DND-41 (cell line): ENCODE data around the gene PPARA.

Experiments
- ATAC-seq: fragments of 200-7000 bp; cut with Tn5 transposase; 3 replicates; pipeline ENCODE4 v1.9.1; 2021; ENCODE audit warnings: low read depth; ENCODE audit not compliant: insufficient read depth
- DNase-seq: peaks from one replicate; pipeline ENCODE4 v3.0.0-alpha.2; 2020
- H2AFZ ChIP-seq: 2 replicates; pipeline ENCODE4 v1.6.0; 2012; ENCODE audit warnings: low read depth, low read length
- H3K27ac ChIP-seq: 2 replicates; pipeline ENCODE4 v1.5.1; 2012; ENCODE audit warnings: low read length, inconsistent platforms
- H3K27me3 ChIP-seq: fragments of 200-600 bp; sonication (generic); 2 replicates; pipeline ENCODE4 v1.6.0; 2012; ENCODE audit warnings: low read length, mild to moderate bottlenecking, inconsistent platforms; ENCODE audit not compliant: insufficient read depth, poor library complexity
- H3K36me3 ChIP-seq: 2 replicates; pipeline ENCODE4 v1.5.1; 2012; ENCODE audit warnings: low read length, inconsistent platforms; ENCODE audit not compliant: insufficient read depth
- H3K4me1 ChIP-seq: 2 replicates; pipeline ENCODE4 v1.5.1; 2012; ENCODE audit warnings: mild to moderate bottlenecking, low read length; ENCODE audit not compliant: insufficient read depth
- H3K4me2 ChIP-seq: 2 replicates; pipeline ENCODE4 v1.6.0; 2012; ENCODE audit warnings: mild to moderate bottlenecking, moderate library complexity, low read length, inconsistent platforms; ENCODE audit not compliant: insufficient read depth
- H3K4me3 ChIP-seq, 2 experiments: fragments of 200-600 bp in 1 of 2; shearing (Covaris generic) in 1 of 2; 2 replicates each; pipeline ENCODE4 v1.5.1; 2012 to 2016; ENCODE audit warnings: inconsistent platforms in 2 of 2, low read length in 2 of 2, mild to moderate bottlenecking in 2 of 2, low read depth in 1 of 2, moderate library complexity in 1 of 2
- H3K79me2 ChIP-seq: 2 replicates; pipeline ENCODE4 v1.6.0; 2012; ENCODE audit warnings: low read length, inconsistent platforms; ENCODE audit not compliant: insufficient read depth
- H3K9ac ChIP-seq: 2 replicates; pipeline ENCODE4 v1.6.0; 2012; ENCODE audit warnings: low read depth, mild to moderate bottlenecking, inconsistent platforms, low read length, moderate library complexity
- H3K9me3 ChIP-seq: 2 replicates; pipeline ENCODE4 v1.5.1; 2012; ENCODE audit warnings: low read length, moderate library complexity, mild to moderate bottlenecking, inconsistent platforms; ENCODE audit not compliant: insufficient read depth, severe bottlenecking
- H4K20me1 ChIP-seq: 2 replicates; pipeline ENCODE4 v1.6.0; 2012; ENCODE audit warnings: low read length; ENCODE audit not compliant: insufficient read depth
- CTCF ChIP-seq: IDR thresholded peaks from 2 replicates; pipeline ENCODE4 v1.5.1; 2012; ENCODE audit warnings: borderline replicate concordance, low read length, moderate library complexity, mild to moderate bottlenecking; ENCODE audit not compliant: poor library complexity, severe bottlenecking; ENCODE audit errors: extremely low read depth
- EZH2 ChIP-seq: IDR thresholded peaks from 3 replicates; pipeline ENCODE4 v1.6.1; 2012; ENCODE audit warnings: borderline replicate concordance, low read depth, mild to moderate bottlenecking, moderate library complexity, low read length, inconsistent platforms; ENCODE audit not compliant: severe bottlenecking

PPARA gene

GRCh38 chr22:46219636-46220035, 69.3 kb downstream of the PPARA start:
- H2AFZ ChIP-seq, result no peak overlapping the region
- no peaks in the 10 kb centered on the region for H3K9me3 ChIP-seq
- DNase-seq, result peak; percentile 45
- peak; percentile 47; the same call in 2 of the 3 replicates for ATAC-seq
- no peaks in the 10 kb centered on the region for H4K20me1 ChIP-seq
- H3K36me3 ChIP-seq, result peaks cover 70% of the 10 kb centered on the region
- TF ChIP-seq CTCF, result no peak
- TF ChIP-seq EZH2, result no peak
- peak overlapping the region; percentile 53 for H3K27ac ChIP-seq
- H3K27me3 ChIP-seq, result no peaks in the 10 kb centered on the region
- no peak overlapping the region for H3K9ac ChIP-seq
- no peak overlapping the region for H3K4me3 ChIP-seq
- no peak overlapping the region for H3K4me2 ChIP-seq
- no peaks in the 10 kb centered on the region for H3K79me2 ChIP-seq
- 0 out of 2 replicates have a peak, but pooled peaks cover 3% of the 10 kb centered on the region for H3K4me1 ChIP-seq

GRCh38 chr22:46220921-46221320, 70.6 kb downstream of the PPARA start:
- H3K36me3 ChIP-seq, result peaks cover 71% of the 10 kb centered on the region
- no peaks in the 10 kb centered on the region for H3K27me3 ChIP-seq
- TF ChIP-seq EZH2 (no peak), CTCF (no peak)
- no peak overlapping the region for H3K9ac ChIP-seq
- no peak overlapping the region for H3K4me3 ChIP-seq
- 0 out of 2 replicates have a peak, but pooled peaks cover 3% of the 10 kb centered on the region for H3K4me1 ChIP-seq
- DNase-seq, result no peak
- no peak overlapping the region for H3K27ac ChIP-seq
- ATAC-seq, result no peak
- no peaks in the 10 kb centered on the region for H3K79me2 ChIP-seq
- no peak overlapping the region for H3K4me2 ChIP-seq
- H4K20me1 ChIP-seq, result no peaks in the 10 kb centered on the region
- H3K9me3 ChIP-seq, result no peaks in the 10 kb centered on the region
- no peak overlapping the region for H2AFZ ChIP-seq

DNA sequence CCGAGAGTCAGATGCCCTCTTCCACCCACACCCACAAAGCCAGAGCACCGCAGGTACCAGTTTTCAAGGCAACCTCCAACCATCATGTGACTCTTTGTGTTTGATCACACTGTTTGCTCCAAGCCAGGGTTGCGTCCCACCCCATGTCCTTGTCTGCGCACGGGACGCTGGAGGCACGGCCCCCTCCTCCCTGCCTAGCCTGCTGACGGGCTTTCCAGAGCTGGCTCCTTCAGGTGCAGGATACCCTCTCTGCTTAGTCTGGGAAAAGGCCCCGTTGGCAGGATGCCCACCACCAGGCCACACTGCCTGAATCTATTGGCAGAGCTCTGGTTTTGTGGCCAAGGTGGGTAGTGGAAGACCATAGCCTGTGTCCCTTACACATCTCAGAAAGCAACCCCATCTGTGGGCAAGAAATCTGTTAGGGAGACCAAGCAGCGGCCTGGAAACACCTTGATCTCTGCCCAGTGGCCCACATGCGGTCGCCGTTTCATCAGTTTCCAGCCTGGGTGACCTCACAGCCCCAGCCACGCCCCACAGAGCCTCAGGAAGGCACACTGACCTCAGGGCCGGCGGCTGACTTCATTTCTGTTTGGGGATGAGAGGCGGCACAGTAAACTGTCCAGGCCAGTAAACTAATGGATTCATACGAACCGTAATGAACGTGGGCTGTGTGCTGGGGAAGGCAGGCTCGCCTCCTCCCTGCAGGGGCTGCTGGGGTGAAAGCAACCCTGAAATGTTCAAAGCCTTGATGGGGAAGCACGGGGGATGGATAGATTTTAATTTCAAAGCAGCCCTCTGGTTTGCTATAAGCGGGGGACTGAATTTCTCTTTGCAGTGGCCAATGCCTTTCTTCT, 73.9 kb downstream of the PPARA start:
- Histone ChIP-seq H3K4me3 (no peak overlapping the region), H3K36me3 (peaks cover 48% of the 10 kb centered on the region), H4K20me1 (no peaks in the 10 kb centered on the region), H3K27me3 (no peaks in the 10 kb centered on the region), H3K79me2 (no peaks in the 10 kb centered on the region), H3K4me2 (no peak overlapping the region), H3K9me3 (no peaks in the 10 kb centered on the region), H3K27ac (peak overlapping the region; percentile 25; the same call in 1 of the 2 replicates), H3K9ac (no peak overlapping the region), H3K4me1 (0 out of 2 replicates have a peak, but pooled peaks cover 3% of the 10 kb centered on the region), H2AFZ (no peak overlapping the region)
- ATAC-seq (no peak), DNase-seq (no peak)
- no peak for TF ChIP-seq CTCF
- no peak for TF ChIP-seq EZH2

DNA sequence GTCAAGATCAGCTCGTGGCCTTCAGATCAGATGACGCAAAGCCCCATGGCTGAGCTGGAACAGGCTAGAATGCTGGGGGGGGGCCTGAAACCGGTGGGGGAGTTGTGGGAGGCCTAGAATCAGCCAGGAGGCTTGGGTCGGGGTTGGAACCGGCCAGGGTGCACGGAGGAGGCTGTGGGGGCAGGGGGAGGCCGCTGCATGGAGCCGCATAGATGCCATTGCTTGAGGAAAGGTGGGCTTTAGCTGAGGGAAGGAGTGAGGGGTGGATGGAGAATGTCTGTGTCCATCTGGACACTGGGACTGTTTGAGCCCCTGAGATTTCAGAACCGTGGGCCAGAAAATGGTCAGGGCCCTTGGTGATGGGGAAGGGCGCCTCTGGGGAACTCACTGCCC, 74.6 kb downstream of the PPARA start:
- Histone ChIP-seq H2AFZ (no peak overlapping the region), H3K79me2 (no peaks in the 10 kb centered on the region), H4K20me1 (no peaks in the 10 kb centered on the region), H3K4me3 (no peak overlapping the region), H3K4me1 (no peaks in the 10 kb centered on the region), H3K4me2 (no peak overlapping the region), H3K27ac (no peak overlapping the region; the same call in 1 of the 2 replicates), H3K9me3 (no peaks in the 10 kb centered on the region), H3K36me3 (peaks cover 42% of the 10 kb centered on the region), H3K27me3 (no peaks in the 10 kb centered on the region), H3K9ac (no peak overlapping the region)
- TF ChIP-seq EZH2 (no peak), CTCF (no peak)
- ATAC-seq (no peak), DNase-seq (no peak)
